CD14-positive monocyte (primary cell): ENCODE data around the gene CD81. TPM values are rescaled to one million over a fixed set of nuclear protein-coding genes. Genes with fewer than 3 reads are reported as not detected.
"Not testable (repeated sequence)": the region's sequence is repeated elsewhere in the genome, so short reads cannot be mapped to it uniquely, and the experiment has no call there.

Experiments used
- DNase-seq, 3 donors: peaks; one replicate each; pipeline ENCODE4 v3.0.0-alpha.2; 2011 to 2022
- H2AFZ ChIP-seq: 2 replicates; pipeline ENCODE4 v1.6.0; 2012; ENCODE audit warnings: mild to moderate bottlenecking, low read depth, low read length, inconsistent platforms; ENCODE audit not compliant: insufficient read depth, poor library complexity, severe bottlenecking
- H3K27ac ChIP-seq, 2 donors: 1 replicate in 1 of 2; 2 replicates in 1 of 2; pipeline ENCODE4 v1.5.1; 2012 to 2013; ENCODE audit warnings: low read length in 2 of 2, control low read depth in 1 of 2, inconsistent platforms in 1 of 2, low read depth in 1 of 2, mild to moderate bottlenecking in 1 of 2
- H3K27me3 ChIP-seq, 2 donors: one replicate each; pipeline versions ENCODE4 v1.6.0 to v1.6.1; 2011 to 2013; ENCODE audit warnings: low read length in 2 of 2; ENCODE audit not compliant: control insufficient read depth in 2 of 2, insufficient read depth in 2 of 2
- H3K36me3 ChIP-seq, 2 donors: replicated peaks in 1 of 2; 1 replicate in 1 of 2; 2 replicates in 1 of 2; pipeline versions ENCODE4 v1.5.1 to v1.6.1; 2012 to 2013; ENCODE audit warnings: low read length in 2 of 2, control low read depth in 1 of 2, inconsistent platforms in 1 of 2, mild to moderate bottlenecking in 1 of 2; ENCODE audit not compliant: insufficient read depth in 2 of 2, control insufficient read depth in 1 of 2
- H3K4me1 ChIP-seq, 2 donors: 1 replicate in 1 of 2; 2 replicates in 1 of 2; pipeline versions ENCODE4 v1.5.1 to v1.6.1; 2012 to 2013; ENCODE audit warnings: low read length in 2 of 2, control low read depth in 1 of 2, inconsistent platforms in 1 of 2, mild to moderate bottlenecking in 1 of 2, moderate library complexity in 1 of 2; ENCODE audit not compliant: insufficient read depth in 2 of 2, control insufficient read depth in 1 of 2
- H3K4me2 ChIP-seq: replicated peaks from 2 replicates; pipeline ENCODE3; 2012; ENCODE audit warnings: low read length, moderate library complexity, mild to moderate bottlenecking; ENCODE audit not compliant: poor library complexity, severe bottlenecking; ENCODE audit errors: extremely low read depth
- H3K4me3 ChIP-seq, 3 experiments: fragments of 200-600 bp in 1 of 3; sonication (generic) in 1 of 3; replicated peaks in 1 of 3; 1 replicate in 2 of 3; 2 replicates in 1 of 3; pipeline ENCODE4 v1.5.1; 2011 to 2013; ENCODE audit warnings: low read length in 3 of 3, mild to moderate bottlenecking in 3 of 3, control low read depth in 2 of 3, low read depth in 2 of 3, inconsistent platforms in 1 of 3, moderate library complexity in 1 of 3
- H3K79me2 ChIP-seq: 2 replicates; pipeline ENCODE4 v1.6.0; 2012; ENCODE audit warnings: mild to moderate bottlenecking, control low read depth, inconsistent platforms, low read length, moderate library complexity; ENCODE audit not compliant: insufficient read depth
- H3K9ac ChIP-seq: 2 replicates; pipeline ENCODE4 v1.6.0; 2017; ENCODE audit warnings: low read length, mild to moderate bottlenecking; ENCODE audit not compliant: insufficient read depth, poor library complexity, severe bottlenecking
- H3K9me3 ChIP-seq, 2 donors: replicated peaks in 1 of 2; 1 replicate in 1 of 2; 2 replicates in 1 of 2; pipeline versions ENCODE4 v1.5.1 to v1.6.1; 2012 to 2013; ENCODE audit warnings: low read length in 2 of 2, control low read depth in 1 of 2; ENCODE audit not compliant: control insufficient read depth in 1 of 2, insufficient read depth in 1 of 2
- H4K20me1 ChIP-seq: 2 replicates; pipeline ENCODE4 v1.6.0; 2012; ENCODE audit warnings: mild to moderate bottlenecking, low read length, control low read depth, moderate library complexity; ENCODE audit not compliant: insufficient read depth
- H3K27ac Mint-ChIP-seq, 7 donors: one replicate each; pipeline ENCODE4 v1.8.0; 2020; ENCODE audit warnings: mild to moderate bottlenecking in 7 of 7, mixed read lengths in 7 of 7, moderate library complexity in 6 of 7, inconsistent platforms in 2 of 7
- H3K27me3 Mint-ChIP-seq, 3 donors: one replicate each; pipeline ENCODE4 v1.8.0; 2021 to 2022; ENCODE audit warnings: low read depth in 3 of 3, mild to moderate bottlenecking in 3 of 3, mixed read lengths in 3 of 3, moderate library complexity in 3 of 3, inconsistent platforms in 1 of 3
- H3K36me3 Mint-ChIP-seq, 2 donors: one replicate each; pipeline ENCODE4 v1.8.0; 2020; ENCODE audit warnings: mixed read lengths in 2 of 2, inconsistent platforms in 1 of 2, mild to moderate bottlenecking in 1 of 2
- H3K4me1 Mint-ChIP-seq: one replicate; pipeline ENCODE4 v1.8.0; 2020; ENCODE audit warnings: mild to moderate bottlenecking, mixed read lengths
- H3K4me3 Mint-ChIP-seq, 2 donors: one replicate each; pipeline ENCODE4 v1.8.0; 2020; ENCODE audit warnings: mild to moderate bottlenecking in 2 of 2, mixed read lengths in 2 of 2, moderate library complexity in 1 of 2
- H3K9me3 Mint-ChIP-seq, 7 donors: one replicate each; pipeline ENCODE4 v1.8.0; 2020 to 2022; ENCODE audit warnings: mixed read lengths in 7 of 7, mild to moderate bottlenecking in 6 of 7, moderate library complexity in 6 of 7, inconsistent platforms in 2 of 7
- WGBS: methylation state at CpG from one replicate; pipeline ENCODE4 v1.1.5; 2013; ENCODE audit warnings: missing lambda C conversion rate; ENCODE audit not compliant: insufficient coverage; 5-methylcytosine and 5-hydroxymethylcytosine counted together
- intact Hi-C, 2 donors: fragments of 100-400 bp; cut with micrococcal nuclease; formaldehyde crosslinking; loops; one replicate each; pipeline versions ENCODE4 v1.15.0 to v1.15.1; 2023
- polyA plus RNA-seq, 3 donors: library from polyadenylated mRNA; depleted of rRNA in 1 of 3; unstranded in 2 of 3; stranded (reverse) in 1 of 3; fragments of 300-500 nt in 2 of 3; fragments of >200 nt in 1 of 3; fragmentation: Illumina TruSeq in 2 of 3; gene quantifications; 1 replicate in 2 of 3; 2 replicates in 1 of 3; pipeline ENCODE4 v1.2.3, GENCODE V29; 2012 to 2021

Gene CD81
- polyA plus RNA-seq, 3 donors = 3.2 to 74.9 (median 12.3) TPM

GRCh38 chr11:2333486-2334205 is 43.5 kb upstream of the CD81 start:
- H3K27ac Mint-ChIP-seq, intact Hi-C loops, H2AFZ ChIP-seq, H3K27me3 ChIP-seq, H4K20me1 ChIP-seq, H3K36me3 Mint-ChIP-seq, H3K4me1 ChIP-seq, DNase-seq, H3K27ac ChIP-seq, H3K36me3 ChIP-seq, H3K4me3 ChIP-seq, H3K9ac ChIP-seq, H3K4me3 Mint-ChIP-seq, H3K79me2 ChIP-seq, H3K4me2 ChIP-seq: not testable (repeated sequence)
- peaks cover 23 to 26% of the 10 kb centered on the region in 2 donors for H3K9me3 ChIP-seq
- Mint-ChIP-seq H3K27me3 (peaks cover 12 to 31% (median 26%) of the 10 kb centered on the region in 3 donors), H3K4me1 (peaks cover 10% of the 10 kb centered on the region), H3K9me3 (peaks cover 19 to 31% (median 28%) of the 10 kb centered on the region in 7 donors)
- WGBS = no CpG with 5 or more reads among the region's 4 CpGs

DNA sequence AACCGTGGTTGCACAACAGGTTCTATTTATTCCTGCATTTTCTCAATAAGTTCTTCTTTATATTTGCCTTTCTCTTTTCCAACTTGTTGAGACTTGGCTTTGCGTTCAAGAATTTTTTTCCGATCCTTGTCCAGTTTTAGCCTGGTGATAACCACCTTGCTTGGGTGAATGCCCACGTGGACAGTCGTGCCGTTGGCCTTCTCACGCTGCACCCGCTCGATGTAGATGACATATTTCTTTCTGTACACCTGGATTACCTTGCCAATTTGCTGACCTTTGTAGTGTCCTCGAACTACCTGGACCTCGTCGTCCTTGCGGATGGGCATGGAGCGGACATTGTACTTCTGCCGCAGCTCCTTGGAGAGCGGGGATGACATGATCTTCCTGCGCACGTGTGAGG is 41.8 kb upstream of the CD81 start:
- H3K79me2 ChIP-seq, H3K27ac Mint-ChIP-seq, H3K27ac ChIP-seq, H3K9ac ChIP-seq, DNase-seq, H4K20me1 ChIP-seq, H3K27me3 ChIP-seq, H3K4me3 ChIP-seq, H3K36me3 Mint-ChIP-seq, H3K4me1 ChIP-seq, H2AFZ ChIP-seq, H3K4me2 ChIP-seq, intact Hi-C loops, H3K36me3 ChIP-seq: not testable (repeated sequence)
- Mint-ChIP-seq H3K4me3 (peak overlapping the region in 1 of 2 donors; percentile 40), H3K9me3 (peaks cover 16 to 18% (median 16%) of the 10 kb centered on the region in 7 donors), H3K4me1 (peaks cover 10% of the 10 kb centered on the region), H3K27me3 (peaks cover 13 to 27% (median 25%) of the 10 kb centered on the region in 3 donors)
- 96% methylated on average over 8 of the region's 18 CpGs for WGBS
- H3K9me3 ChIP-seq = peaks cover 15% of the 10 kb centered on the region in 2 donors

- WGBS = 76% methylated on average over 8 of the region's 8 CpGs
- H3K27me3 Mint-ChIP-seq = peaks cover 13 to 34% (median 29%) of the 10 kb centered on the region in 3 donors
- DNase-seq, H3K9ac ChIP-seq, H3K4me2 ChIP-seq, H2AFZ ChIP-seq, H3K36me3 Mint-ChIP-seq, H3K9me3 ChIP-seq, intact Hi-C loops, H3K27ac ChIP-seq, H3K4me3 ChIP-seq, H3K36me3 ChIP-seq, H3K79me2 ChIP-seq, H4K20me1 ChIP-seq, H3K27me3 ChIP-seq, H3K4me1 ChIP-seq: not testable (repeated sequence)
- H3K27ac Mint-ChIP-seq = peak overlapping the region in 2 of 7 donors; percentile 20 to 27
- H3K4me3 Mint-ChIP-seq = peak overlapping the region in 1 of 2 donors; percentile 21
- H3K4me1 Mint-ChIP-seq = peaks cover 10% of the 10 kb centered on the region
- peaks cover 8 to 14% (median 11%) of the 10 kb centered on the region in 7 donors for H3K9me3 Mint-ChIP-seq
Measured at GRCh38 chr11:2338760-2339159, 38.4 kb upstream of the CD81 start.
